Astrocyte (in vitro differentiated cells and primary cell): ENCODE results near the gene KCNJ12.

Experiments
- CTCF ChIP-seq: IDR thresholded peaks from 2 replicates; pipeline ENCODE4 v1.5.1; 2011; ENCODE audit warnings: low read depth, mild to moderate bottlenecking, inconsistent platforms, low read length, moderate library complexity; ENCODE audit not compliant: insufficient read depth
- EZH2 ChIP-seq: IDR thresholded peaks from 2 replicates; pipeline ENCODE4 v1.6.1; 2012; ENCODE audit warnings: mild to moderate bottlenecking, low read length, inconsistent platforms; ENCODE audit not compliant: insufficient read depth

- TF ChIP-seq CTCF (no peak), EZH2 (no peak)
Measured at GRCh38 chr17:21392266-21392665, 16.1 kb downstream of the KCNJ12 start.
